T-helper 1 cell treated with Interleukin-12 subunit alpha and Interleukin-12 subunit beta and Interleukin-4 antibody, amounts not matched to agents 30 ng/mL and 1 ng/mL, for 36 hours (primary cell): ENCODE results near the gene F13A1. TPM values are rescaled to one million over a fixed set of nuclear protein-coding genes. Genes with fewer than 3 reads are reported as not detected.

Experiments
- intact Hi-C: fragments of 100-400 bp; cut with micrococcal nuclease; formaldehyde crosslinking; loops from one replicate; pipeline ENCODE4 v1.15.1; 2024
- total RNA-seq: library from RNA; stranded (reverse); gene quantifications from 2 replicates; pipeline ENCODE4 v1.2.3, GENCODE V29; 2022

The F13A1 gene
- total RNA-seq, 1 donor from 2014 or later = not detected

- intact Hi-C loops = no loop called here
Observed at GRCh38 chr6:6244624-6245023, 75.8 kb downstream of the F13A1 start.

DNA sequence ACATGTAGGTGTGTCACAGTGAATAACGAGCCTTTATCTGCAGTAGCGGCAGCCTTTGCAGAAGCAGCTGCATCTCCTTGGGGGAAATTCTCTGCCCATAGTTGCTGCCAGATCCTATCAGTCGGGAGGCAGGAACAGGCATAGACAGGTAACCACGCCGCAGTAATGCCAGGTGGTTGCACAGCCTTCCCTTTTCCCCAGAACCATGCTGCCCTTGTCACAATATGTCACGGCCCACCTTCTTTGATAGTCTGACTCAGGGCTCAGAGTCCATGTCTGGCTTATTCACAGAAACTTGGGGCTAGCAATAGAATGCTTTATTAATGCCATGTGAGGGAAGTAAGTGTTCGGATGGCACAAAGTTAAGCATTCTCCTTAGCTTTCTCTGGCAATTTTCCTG is 76.6 kb downstream of the F13A1 start:
- intact Hi-C loops = no loop called here

DNA sequence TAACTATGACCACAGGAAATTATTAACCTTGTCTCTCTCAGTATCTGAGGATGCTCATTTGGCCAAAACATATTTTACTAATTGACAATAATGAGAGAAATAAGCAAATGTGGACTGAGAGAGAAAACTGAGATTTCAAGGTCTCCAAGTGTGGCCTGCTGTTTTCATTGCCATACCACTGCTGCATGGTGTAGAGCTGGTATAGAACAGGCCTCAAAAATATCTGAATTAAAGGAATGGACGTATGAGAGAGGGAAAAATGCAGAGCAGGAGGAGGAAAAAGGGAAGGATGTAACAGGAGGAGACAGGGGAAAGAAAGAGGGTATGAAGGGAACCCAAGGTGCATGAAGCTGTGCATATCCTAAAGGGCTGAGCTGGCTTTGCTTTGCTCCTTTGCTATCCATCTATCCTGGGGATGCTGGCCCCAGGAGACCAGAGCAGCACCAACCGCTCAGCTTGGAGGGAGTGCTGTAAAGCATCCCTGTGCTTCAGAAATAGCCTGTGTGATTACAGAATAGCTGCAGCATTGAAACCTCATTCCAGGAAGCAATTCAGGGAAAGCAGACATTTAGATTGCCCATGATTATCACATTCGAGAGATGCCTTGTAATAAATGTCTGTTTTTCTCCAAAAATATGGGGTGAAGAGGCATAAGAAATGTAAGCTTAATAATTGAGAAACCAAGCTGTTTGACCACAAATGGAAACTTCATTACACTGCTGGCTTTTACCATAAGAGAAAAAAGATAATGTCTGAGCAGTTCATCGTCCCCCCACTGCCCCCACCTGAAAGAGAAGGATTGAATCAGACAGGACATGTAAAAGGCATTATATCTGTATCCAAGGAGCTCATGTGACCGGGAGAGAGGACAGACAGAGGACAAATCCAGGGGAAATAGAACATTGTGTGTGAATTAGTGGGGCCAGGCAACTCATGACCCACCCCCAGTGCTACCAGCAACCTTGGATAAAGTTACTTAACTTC is 80.6 kb downstream of the F13A1 start:
- intact Hi-C loops = no loop called here

GRCh38 chr6:6236730-6237469 is 83.6 kb downstream of the F13A1 start:
- intact Hi-C loops = no loop called here

- intact Hi-C loops = no loop called here
Observed at GRCh38 chr6:6235786-6236185, 84.7 kb downstream of the F13A1 start.

- intact Hi-C loops = no loop called here
Observed at GRCh38 chr6:6234963-6235362, 85.5 kb downstream of the F13A1 start.

DNA sequence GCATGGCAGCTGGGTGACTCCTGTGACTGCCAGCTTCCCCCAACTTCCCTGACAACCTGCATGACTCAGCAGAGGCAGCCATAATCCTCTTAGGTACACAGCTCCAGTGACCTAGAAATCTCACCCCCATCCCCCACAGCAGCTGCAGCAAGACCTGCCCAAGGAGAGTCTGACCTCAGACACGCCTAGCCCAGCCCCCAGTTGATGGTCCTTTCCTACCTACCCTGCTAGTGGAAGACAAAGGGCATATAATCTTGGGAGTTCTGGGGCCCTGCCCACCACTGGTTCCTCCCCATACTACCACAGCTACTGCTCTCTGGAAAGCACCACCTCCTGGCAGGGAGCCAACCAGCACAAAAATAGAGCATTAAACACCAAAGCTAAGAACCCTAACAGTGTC is 90.2 kb downstream of the F13A1 start:
- intact Hi-C loops = no loop called here

GRCh38 chr6:6227896-6228295 is 92.6 kb downstream of the F13A1 start:
- intact Hi-C loops = no loop called here

- intact Hi-C loops = no loop called here
Observed at GRCh38 chr6:6225885-6226529, 94.5 kb downstream of the F13A1 start.

GRCh38 chr6:6224933-6225486 is 95.5 kb downstream of the F13A1 start:
- intact Hi-C loops = no loop called here

DNA sequence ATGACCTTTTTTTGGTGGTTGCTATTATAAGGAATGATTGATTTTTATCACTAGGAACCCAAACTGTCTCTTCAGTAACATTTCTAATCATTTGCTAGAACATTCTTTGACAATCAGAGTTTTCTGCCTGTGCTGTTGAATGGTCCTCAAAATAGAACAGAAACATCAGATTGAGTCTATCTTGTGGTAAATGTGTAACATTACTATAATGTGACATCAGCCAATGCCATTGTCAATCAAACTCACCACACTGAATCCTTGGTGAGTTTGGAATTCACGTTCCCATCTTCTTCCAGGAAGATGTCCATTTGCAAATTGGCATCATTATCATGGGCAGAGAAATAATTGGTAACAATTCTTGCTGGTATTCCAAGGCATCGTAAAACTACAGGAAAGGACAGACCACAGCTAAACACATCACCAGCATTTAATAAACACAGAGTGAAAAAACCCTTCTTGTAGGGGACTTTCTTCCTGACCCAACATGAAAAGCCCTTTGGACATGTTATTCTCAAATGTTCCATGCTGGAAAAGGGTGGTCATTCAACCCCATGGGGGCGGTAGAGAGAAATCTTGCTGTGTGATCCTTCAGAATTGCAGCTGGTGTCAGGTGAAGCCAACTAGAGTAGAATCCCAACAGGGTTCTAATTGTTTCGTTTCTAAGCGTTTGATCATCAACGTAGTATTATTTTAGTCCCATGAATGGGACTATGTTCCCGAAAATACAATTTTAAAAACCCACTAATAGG is 98.5 kb downstream of the F13A1 start:
- intact Hi-C loops = no loop called here

DNA sequence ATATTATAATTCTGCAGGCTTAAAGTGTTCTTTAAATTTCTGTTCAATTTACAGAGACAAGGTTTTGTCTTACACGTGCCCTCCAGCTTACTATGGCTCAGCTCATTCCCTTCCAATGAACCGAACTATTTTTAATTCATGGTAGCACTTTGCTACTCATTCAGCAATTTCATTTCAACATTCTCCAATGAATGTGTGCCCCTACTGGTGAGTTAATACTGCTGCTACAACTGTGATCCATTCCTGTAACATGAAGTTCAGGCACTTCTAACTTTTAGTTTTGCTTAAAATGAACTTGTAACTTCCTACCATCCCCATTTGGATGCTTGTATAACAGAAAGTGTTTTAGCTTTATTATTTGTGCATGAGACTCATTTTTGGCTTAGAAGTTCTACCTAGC is 99.7 kb downstream of the F13A1 start:
- intact Hi-C loops = no loop called here

DNA sequence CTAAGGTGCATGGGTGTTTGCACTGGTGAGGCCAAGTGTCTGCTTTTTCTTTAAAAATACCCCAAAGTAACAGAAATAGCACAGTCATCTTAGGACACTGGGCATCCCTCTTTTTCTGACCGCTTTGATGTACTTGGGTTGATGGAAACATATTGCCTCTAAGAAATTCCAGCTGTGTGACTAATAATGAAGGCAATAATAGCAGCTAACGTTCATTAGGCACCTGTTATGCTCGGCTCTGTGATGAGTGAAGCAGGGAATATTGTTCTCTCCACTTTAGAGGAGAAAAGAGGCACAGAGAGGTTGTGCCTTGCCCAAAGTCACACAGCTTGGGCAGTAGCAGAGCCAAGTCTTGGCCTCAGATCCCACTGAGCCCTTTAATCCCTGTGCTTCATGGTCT is 100.7 kb downstream of the F13A1 start:
- intact Hi-C loops = no loop called here

- intact Hi-C loops = no loop called here
Observed at GRCh38 chr6:6218759-6219085, 101.7 kb downstream of the F13A1 start.

GRCh38 chr6:6217855-6218758 is 102.4 kb downstream of the F13A1 start:
- intact Hi-C loops = no loop called here

GRCh38 chr6:6210994-6211393 is 109.5 kb downstream of the F13A1 start:
- intact Hi-C loops = no loop called here

GRCh38 chr6:6202886-6203285 is 117.6 kb downstream of the F13A1 start:
- intact Hi-C loops = no loop called here

DNA sequence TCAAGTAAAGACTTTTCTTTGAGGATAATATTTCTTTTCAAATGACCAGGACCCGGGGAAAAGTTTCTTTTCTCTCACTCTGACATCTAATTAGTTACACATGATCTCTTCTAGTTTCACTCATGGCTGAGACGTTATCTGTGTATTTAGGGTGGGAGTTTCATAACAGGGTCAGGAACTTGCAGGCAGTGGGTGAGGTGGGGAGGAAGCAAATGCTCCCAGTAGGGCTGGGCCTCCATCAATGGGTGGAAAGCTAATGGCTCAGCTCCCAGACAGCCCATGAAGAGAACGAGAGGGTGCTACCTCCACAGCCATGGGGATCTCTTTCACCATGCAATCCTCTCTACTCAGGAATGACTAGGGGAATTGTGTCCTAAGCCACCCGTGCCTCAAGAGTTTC is 119.3 kb downstream of the F13A1 start:
- intact Hi-C loops = no loop called here

GRCh38 chr6:6199678-6200077 is 120.8 kb downstream of the F13A1 start:
- intact Hi-C loops = no loop called here

DNA sequence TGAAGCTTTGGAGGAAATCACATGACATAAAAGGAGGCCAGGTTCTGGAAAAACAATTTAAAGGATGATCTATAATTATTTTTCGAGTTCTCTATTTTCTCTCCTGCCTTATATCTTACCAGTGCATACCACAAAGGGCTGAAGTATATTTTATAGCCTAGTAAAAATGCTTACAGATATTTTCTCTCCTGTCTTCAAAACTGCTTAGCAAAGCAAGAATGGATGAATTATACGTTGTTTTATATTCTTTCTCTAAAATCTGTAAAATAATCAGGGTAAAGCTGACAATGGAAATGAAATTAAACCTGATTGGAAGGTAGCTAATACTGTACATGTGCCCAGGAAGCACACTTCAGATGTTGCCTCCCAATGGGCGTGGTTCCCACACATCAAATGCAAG is 123.7 kb downstream of the F13A1 start:
- intact Hi-C loops = no loop called here
